NCI-H1105 (cell line): ENCODE measurements around the gene TXLNB.
A peak's percentile ranks its signal among the peaks of the same experiment; 100 is the strongest.

Source experiments
- DNase-seq: peaks from one replicate; lab custom pipeline; 2025; lab: John Stamatoyannopoulos, UW

The TXLNB gene

DNA sequence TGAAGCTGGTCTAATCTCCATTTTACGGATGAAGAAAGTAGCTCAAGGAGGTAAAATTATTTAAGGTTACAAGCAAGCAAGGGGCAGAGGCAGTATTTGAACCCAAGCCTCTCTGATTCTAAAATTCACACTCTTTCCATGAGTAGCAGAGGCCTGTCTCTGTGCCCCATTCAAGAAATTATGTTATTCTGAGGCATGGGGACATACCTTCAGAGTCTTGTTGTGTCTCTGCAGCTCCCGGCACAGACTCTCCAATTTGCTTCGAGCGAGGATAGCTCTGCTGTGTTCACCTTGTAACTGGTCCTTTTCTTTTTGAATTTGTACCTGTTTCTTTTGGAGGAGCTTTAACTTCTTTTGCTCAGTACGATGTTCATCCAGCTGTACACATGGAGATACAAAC lies 21.5 kb downstream of the TXLNB start:
- DNase-seq, result no peak

DNA sequence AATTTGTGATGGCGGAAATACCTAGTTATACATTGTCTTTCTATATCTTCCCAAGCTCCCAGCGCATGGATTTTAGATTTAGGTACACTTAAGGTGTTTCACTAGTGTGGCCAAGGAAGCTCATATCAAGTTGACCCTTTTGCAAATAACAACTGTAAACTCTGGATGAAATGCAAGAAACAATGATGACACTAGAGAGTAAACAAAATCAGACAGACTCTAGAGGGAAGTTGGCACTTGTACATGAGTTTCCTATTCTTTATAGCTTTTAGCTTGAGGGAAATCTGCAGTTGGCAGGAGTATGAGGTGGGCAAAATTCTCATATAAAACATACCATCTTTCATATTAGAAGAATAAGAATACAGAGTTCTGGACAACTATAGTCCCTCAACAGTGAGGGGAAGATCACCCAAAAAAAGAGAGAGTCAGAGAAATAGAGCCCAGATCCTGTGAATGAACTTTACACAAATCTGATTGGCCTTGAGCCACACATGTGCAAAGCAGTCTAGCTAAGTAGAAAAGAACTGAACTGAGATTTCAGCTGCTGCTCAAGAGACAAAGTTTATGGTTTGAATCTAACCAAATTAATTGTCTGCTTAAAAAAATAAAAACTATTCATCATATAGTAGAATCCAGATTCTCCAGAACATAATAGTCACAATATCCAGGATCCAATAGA lies 26.1 kb downstream of the TXLNB start:
- DNase-seq, result no peak

DNA sequence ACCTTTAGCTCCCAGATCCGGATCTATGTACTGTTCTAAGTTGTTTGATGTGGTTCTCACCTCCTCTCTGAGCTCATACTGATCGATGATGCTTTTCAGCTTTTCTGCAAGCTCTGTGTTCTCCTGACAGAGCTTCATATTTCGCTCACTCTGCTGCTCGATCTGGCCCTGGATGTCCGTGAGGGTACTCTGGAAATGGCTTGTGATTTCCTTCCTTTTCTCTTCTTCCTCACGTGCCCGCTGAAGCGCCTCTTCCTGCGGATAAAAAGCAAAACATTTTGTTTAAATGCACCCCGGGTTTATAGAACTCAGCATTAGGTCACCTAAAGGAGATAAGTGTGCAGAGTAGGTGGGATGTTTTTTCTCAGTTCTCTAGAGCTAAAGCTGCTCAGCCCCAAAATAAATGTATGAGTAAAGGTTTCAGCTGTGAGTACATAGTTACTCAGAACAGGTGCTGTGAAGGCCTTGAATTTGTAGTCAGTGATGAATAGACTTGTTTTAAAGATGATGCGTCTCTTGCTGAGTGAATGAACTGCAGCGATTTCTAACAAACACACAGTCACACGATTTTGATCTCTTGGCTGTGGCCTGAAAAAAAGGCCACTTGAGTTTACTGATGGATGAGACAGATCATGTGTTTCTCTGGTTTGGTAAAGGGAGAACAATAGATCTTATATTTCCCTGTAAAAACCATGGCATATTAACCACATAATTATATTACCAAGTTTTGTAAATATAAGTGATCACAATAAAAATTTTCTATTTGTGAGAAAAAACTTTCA lies 29.1 kb downstream of the TXLNB start:
- DNase-seq, result no peak

DNA sequence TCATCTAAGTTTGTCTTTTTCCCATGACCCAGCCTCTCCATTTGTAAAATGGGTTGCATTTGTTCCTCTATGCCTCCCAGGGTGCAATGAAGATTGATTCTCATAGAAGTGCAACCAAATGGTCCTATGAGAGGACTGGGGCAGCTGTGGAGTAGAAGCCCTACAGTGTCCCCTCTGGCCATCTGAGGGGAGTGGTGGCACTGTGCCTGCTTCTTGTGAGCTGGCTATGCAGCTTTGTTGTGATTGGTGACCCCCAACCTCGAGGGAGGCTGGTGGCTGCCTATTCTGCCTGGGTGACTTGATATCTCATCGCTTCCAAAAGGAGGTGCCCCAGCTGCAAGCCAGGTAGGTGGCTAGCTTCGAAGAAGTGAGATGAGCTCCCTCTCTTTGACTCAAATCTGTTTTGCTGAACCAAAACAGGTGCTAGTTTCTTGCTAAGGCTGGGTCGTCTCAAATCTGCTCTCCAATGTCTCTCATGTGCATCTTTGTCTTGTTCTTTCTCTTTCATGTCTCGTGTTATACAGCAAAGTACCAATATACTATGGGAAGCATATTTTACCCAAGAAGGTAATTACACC lies 33.9 kb downstream of the TXLNB start:
- DNase-seq, result no peak

DNA sequence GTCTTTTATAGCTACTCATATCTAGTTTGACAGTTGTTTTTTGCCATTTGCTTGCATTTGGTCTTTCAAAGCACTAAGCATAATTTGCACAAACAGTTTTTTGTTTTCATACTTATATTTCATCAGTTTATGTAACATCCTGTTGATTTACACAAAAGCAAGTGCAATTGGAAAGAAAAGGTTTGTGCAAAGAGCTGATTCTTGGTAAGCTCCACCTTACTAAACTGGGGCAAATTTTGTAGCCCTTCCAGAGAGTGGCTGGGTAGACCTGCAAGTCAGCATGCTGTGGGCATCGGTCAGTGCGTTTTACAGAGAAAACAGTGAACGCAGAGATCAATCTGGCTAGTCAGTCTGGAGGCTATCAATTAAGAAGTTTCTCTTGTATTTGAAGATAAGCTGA lies 34.5 kb downstream of the TXLNB start:
- DNase-seq, result no peak

DNA sequence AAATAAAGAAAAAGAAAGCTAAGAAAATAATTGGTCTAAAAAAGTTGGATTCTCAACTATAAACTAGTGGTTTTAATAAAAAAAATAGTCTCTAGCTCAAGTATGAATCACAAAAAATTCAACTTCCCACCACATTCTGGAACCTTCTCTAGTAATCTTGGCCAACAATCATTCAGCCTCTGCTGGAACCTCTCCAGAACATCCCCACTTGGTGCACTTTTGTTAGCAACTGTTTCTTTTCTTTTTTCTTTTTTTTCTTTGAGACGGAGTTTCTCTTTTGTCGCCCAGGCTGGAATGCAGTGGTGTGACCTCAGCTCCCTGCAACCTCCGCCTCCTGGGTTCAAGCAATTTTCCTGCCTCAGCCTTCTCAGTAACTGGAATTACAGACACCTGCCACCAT lies 35.7 kb downstream of the TXLNB start:
- no peak for DNase-seq

DNA sequence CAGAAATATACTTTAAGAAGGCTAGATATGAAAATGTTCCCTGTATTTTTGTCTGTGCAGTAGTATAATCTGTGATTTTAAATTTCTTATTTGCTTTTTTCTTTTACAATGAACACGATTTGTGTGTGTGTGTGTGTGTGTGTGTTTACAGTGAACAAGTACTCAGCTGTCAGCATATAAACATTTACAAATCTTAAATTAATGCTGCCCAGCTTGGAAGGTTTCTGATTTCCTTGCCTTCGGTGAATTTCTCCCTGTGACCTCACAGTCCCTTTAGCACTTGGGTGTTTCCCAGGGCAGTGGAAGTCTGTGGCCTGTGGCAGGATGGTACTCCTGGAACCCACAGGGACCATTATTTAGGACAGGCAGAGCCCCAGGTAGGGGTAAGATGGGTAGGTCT lies 37.6 kb downstream of the TXLNB start:
- DNase-seq, result no peak

DNA sequence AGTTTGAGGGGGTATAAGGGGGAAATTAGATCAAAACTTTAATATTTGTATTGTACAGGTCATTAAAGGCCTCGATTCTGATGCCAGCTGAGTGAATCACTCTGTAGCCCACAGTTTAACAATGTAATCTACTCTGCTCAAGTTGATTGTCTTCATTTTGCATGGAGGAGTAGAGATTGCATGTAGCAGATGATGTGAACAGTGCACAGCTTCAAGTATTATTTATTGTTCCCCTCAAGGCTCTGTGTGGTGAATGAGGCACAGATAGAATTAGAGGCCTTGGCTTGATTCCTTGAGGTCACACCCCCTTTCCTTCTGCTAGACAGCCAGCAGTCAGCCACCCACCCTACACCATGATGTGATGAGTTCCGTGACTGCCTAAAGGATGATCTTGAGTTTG lies 38.1 kb downstream of the TXLNB start:
- DNase-seq, result no peak

DNA sequence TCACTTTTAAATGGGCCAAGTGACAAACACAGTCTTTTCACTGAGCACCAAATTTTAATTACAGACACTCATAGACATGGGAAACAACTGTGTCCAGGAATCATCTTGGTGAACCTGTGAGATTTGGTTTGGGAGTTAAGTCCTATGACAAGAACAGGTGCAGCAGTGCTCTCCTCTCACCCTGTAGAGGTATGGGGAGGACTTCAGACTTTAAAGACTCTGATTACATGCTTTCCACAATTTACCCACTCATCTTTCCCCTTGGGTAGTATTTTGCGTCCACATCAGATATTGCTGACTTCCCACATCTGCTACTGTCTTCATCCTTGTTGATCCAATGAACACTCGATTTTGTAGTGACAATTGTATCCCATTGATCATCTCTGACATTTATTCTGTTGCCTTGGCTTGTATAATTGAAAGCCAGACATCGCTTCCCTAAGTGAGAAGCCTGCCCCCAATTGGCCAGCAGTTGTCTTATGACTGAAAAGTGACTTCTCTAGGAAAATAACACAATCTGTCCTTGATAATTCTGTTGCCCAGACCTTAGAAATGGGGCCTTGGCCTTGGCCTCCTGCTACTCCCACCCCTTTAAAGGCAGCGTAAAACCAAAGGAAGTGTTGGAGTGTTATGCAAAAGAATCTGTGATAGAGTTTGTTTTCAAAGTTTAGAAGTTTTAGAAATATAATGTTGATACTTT lies 40.0 kb downstream of the TXLNB start:
- DNase-seq, result no peak

DNA sequence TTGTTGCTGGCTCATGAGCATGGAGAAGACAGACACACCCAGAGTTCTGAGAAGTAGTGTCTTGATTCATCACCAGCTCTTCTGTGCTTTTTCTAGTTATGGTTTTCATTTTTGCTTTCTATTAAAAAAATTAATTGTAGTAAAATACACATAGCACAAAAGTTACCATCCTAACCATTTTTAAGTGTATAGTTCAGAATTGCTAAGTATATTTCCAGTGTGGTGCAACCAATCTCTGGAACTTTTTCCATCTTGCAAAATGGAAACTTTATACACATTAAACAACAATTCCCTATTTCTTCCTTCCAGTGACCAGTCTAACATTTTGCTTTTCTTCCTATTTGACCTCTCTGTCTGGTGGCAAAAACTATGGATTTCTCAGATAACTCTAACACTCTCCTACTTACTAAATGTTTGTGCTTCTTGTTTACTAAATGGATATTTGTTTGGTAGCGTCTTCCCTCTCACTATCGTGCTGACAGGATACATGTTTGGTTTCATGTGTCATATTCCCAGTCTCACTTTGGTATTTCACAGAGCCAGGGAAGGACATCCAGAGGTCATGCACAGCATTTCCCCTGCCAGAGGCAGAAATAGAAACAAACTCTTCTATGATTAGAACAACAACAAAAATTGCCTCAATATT lies 40.6 kb downstream of the TXLNB start:
- DNase-seq, result no peak

DNA sequence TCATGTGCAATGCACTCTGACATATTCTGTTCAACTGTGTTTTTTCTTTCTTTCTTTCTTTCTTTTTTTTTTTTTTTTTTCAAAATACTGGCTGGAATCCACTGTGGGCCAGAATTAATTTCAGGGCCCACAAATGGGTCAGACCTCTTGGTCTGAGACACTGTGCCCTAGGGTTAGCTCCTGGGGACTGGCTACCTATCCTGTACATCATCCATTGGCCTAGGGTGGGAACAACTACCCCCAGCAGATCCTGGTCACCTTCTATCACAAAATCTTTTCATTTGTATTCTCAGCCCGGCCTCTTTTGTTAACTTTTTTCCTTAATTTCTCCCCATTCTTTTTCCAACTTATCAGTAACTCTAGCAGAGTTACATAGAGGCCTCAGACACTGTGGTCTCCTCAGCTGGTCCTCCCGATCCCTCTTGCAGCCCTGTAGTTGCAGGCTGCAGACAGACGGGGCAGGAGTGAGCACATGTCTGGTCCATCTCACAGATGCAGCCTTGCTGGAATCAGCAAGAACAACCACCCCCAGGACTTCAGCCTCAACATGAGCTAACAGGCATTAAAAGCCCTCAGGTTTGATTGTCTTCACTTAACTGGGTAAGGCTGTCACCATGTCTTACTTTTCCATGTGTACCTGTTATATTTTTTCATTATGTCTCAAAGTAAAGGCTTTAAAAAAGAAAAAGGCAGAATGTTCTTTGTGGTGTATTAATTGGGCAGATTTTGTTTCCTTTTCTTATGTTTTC lies 41.3 kb downstream of the TXLNB start:
- DNase-seq, result peak; percentile 26

DNA sequence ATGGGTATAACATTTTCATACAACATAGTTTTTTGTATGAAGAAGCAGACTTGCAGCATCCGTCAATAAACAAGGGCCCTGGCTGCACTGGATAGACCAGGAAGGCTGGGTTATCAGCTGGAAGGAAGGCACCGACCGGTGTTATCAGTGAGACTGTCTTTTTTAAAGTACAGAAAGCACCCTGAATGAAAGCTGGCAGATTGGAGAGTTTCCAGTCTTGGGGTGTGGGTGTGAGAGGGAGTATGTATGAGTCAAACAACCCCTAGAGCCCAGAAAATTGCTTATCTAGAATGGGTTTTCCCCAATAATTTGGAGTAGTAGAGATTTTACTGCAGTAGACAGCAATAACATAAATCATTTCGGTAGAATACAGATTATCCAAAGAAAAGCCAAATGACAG lies 42.4 kb downstream of the TXLNB start:
- no peak for DNase-seq

DNA sequence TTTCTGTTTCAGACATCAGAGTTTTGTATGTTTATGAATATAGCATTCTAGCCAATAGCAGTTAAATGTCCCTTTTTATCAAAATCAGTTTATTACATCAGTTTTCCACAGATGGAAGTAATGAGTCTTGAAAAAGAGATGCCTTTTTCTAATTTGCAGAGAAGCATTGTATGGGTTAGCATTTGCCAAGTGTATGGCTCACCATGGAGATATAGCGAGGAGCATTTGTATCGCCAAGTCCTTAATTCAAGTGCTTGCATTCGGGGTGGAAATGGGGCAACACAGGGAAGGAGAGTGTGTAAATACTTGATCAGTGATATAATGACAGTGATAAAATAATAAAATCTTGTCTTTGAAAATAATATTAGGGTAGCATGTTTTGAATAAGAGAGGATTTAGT lies 42.9 kb downstream of the TXLNB start:
- DNase-seq, result no peak

DNA sequence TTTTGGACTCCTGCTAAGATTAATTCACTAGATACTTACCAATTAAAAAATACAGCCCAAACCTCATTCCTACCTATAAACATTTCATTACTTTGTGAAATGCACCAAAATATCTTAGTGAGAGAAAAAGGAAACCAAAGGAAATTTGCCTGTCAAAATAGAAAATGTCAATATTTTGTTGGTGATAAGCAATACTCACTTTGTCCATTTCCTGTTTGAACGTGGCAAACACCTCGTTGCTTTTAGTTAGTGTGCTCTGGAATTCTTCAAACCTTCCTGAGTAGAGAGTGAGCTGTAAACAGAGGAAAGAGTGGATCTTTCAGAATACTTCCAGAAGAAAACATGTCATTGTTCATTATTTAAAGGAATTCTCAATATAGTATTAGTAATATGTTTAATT lies 44.2 kb downstream of the TXLNB start:
- DNase-seq, result no peak

DNA sequence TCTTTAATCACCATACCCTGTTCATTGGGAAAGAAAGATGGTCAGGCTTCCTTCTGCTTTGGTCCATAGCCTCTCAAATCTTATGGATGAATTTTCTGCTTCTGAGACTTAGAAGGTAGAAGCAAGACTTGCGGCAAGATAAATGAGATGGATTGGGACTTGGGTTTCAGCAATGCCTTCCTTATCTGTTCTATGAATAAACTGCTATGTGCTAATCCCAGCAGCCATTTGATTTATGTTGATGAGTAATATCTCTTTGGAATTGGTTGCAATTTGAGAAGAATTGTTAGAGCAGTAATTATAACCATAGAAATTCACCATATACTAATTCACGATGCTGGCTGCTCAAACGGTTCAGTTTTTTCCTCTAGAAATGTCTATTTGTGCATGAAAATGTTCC lies 48.3 kb downstream of the TXLNB start:
- no peak for DNase-seq

DNA sequence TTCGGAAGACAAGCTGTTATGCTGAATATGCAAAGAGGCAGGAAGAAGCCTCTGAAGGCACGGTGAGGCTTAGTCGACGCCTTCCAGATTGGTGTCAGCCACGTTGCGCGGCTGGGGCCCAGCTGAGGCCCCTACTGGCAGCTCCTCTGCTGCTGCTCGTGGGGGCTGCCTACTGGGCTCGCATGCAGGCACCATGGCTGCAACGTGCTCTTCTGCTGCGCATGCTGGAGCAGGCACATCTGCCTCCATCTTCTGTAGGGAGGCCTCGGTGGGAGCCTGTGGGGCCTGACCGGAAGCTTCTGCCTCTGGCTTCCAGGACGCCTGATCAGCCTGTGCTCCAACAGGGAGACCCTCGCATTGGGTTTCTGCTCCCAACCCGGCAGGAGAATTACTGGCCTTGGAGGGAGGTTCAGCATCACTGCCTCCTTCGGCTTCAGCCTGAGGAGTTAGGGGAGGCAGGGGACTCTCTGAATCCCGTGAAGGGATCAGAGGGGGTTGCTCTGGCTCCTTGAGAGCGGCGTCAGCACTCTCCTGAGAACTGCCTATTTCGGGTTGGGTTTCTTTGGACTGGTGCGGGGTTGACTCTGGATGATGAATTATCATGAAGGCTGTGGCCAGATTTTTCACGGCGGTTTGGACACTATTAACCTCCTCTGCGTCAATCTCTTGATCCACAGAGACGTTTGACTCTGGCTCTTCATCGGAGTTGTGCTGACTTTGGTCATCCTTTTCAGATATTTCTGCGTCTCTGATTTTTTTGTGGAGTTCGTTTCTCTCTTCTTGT lies 49.1 kb downstream of the TXLNB start:
- DNase-seq, result no peak

DNA sequence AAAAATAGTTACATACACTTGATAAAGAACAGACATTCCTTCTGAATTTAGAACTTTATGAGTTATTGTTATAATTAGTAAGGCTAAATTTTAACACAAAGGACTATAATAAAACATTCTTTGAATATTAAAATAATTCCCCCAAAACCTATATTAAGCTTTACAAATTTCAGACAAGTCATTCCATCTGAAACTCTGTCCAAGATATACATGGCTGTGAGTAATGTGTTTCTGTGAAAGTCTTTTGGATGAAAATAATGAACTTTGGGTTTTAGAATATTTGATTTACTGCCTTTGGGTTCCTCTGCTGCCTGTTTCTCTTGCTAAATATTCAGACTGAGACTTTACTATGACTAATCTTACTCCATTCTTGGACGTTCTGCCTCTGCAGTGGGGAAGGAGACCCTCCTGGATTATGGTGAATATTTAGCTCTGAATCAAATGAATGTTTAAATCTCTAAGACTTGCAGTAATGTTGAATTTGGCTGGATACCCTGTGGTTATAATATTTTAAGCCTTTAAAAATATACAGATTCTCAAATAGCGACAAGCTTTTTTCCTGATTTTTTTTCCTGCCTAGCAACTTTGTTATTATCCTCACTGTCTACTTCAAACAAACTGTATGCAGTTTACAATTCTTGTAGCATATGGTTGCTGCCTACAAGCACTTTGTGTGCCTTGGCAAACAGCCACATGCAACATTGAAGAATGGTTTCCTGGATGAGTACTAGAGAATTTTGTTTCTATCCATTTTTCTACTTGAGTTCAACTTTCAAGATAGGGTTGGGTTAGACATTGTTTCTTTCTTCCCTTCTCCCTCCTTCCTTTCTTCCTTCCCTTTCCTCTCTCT lies 51.4 kb downstream of the TXLNB start:
- DNase-seq, result peak; percentile 56

DNA sequence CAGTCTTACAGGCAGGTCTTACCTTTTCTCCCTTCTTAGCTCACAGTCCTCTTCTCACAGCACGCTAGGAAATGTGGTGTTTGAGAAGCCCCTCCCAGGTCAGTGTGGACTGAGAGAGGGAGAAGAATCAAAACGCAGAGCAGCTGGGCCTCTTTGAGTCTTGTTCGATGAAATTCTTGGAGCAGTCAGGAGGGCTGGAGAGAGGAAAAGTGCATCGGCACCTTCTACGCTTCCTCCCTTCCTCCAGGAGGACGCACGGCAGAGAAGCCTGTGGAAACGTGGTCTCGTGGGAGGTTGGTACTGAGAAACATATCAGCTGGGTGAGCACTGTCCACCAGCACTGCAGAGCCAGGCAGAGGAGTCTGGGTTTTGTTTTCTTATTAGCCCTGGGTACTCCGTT lies 52.7 kb downstream of the TXLNB start:
- no peak for DNase-seq

DNA sequence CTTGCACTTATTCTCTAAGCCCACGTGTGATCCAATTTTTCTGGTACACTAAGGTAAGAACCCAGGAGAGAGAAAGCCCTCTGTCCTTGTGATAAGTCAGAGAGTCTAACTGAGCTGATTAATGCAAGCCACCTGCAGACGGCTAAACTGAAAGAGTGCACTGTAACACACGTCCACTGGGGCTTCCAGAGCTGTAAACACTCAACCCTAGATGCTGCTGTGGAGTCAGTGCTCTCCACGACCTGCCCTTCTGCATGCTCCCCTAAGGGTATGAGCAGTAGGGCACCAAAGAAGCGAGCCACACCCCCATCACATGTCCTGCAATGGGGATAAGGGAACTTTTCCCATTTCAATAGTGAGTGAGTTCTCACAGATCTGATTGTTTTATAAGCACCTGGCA lies 55.7 kb downstream of the TXLNB start:
- DNase-seq, result no peak

DNA sequence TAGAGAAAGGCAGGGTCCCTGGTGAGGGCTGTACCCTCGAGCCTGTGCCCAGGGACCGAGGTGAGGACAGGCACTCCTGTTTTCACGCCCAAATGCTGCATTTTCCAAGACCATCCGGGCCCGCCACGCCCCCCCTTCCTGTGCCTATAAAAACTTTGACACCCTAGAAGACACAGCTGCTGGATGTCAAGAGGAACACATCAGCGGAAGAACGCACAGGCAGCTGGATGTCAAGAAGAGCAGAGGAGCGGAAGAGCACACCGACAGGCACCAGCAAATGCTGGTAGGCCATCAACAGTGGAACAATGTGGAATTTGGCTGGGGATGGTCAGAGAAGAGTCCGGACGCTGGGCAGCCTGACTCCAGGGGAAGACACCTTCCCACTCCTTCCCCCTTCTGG lies 56.1 kb downstream of the TXLNB start:
- DNase-seq, result no peak
